ENCODE results near the gene IL23R. TPM values are rescaled to one million over a fixed set of nuclear protein-coding genes. Genes with fewer than 3 reads are reported as not detected.

Gene IL23R
- total RNA-seq, 1 donor from 2014 or later, result not detected

- no peak for TF ChIP-seq CTCF (IDR thresholded peaks at IDR 0.05; ENCODE audit: insufficient read depth, low read depth, low read length)
- TF ChIP-seq EZH2 (IDR thresholded peaks at IDR 0.05; ENCODE audit: insufficient read depth, low read length), result no peak
- H3K79me2 ChIP-seq (ENCODE audit: insufficient read depth, low read length), result no peaks in the 10 kb centered on the region
- no peak overlapping the region for H3K4me2 ChIP-seq (ENCODE audit: low read length)
- H3K36me3 Mint-ChIP-seq (ENCODE audit: low read depth, unreplicated experiment), result no peaks in the 10 kb centered on the region
- H4K20me1 ChIP-seq (ENCODE audit: insufficient read depth, low read length), result no peaks in the 10 kb centered on the region
- no peak overlapping the region for H2AFZ ChIP-seq (ENCODE audit: low read depth, low read length)
- H3K4me3 Mint-ChIP-seq (ENCODE audit: unreplicated experiment), result no peak overlapping the region
- H3K27ac ChIP-seq (ENCODE audit: low read depth, low read length), result no peak overlapping the region
- H3K9ac ChIP-seq (ENCODE audit: low read length), result no peak overlapping the region
- no peak overlapping the region for H3K27ac Mint-ChIP-seq (ENCODE audit: unreplicated experiment)
- H3K9me3 ChIP-seq (ENCODE audit: insufficient read depth, low read depth, low read length), result no peaks in the 10 kb centered on the region
- H3K9me3 Mint-ChIP-seq (ENCODE audit: unreplicated experiment), result no peaks in the 10 kb centered on the region
- DNase-seq (ENCODE audit: low read depth) (no peak), FAIRE-seq (no peak)
- H3K4me3 ChIP-seq (ENCODE audit: insufficient read depth, low read depth, low read length), result no peak overlapping the region
- H3K4me1 ChIP-seq (ENCODE audit: insufficient read depth, low read length), result no peaks in the 10 kb centered on the region
- H3K27me3 Mint-ChIP-seq (ENCODE audit: low read depth, unreplicated experiment), result no peaks in the 10 kb centered on the region
- H3K4me1 Mint-ChIP-seq (ENCODE audit: low read depth, unreplicated experiment), result no peaks in the 10 kb centered on the region
- no peaks in the 10 kb centered on the region for H3K36me3 ChIP-seq (ENCODE audit: insufficient read depth, low read length)
- no peaks in the 10 kb centered on the region for H3K27me3 ChIP-seq (ENCODE audit: insufficient read depth, low read length)
Measured at GRCh38 chr1:67143966-67144365, 22.3 kb upstream of the IL23R start.

GRCh38 chr1:67144696-67145095, 21.6 kb upstream of the IL23R start:
- Mint-ChIP-seq H3K4me1 (ENCODE audit: low read depth, unreplicated experiment) (no peaks in the 10 kb centered on the region), H3K27ac (ENCODE audit: unreplicated experiment) (no peak overlapping the region)
- no peaks in the 10 kb centered on the region for H3K9me3 ChIP-seq (ENCODE audit: insufficient read depth, low read depth, low read length)

More at GRCh38 chr1:67144696-67145095, 21.6 kb upstream of the IL23R start:
- no peak for DNase-seq (ENCODE audit: low read depth)
- no peak overlapping the region for H3K4me3 ChIP-seq (ENCODE audit: insufficient read depth, low read depth, low read length)
- no peak for TF ChIP-seq EZH2 (IDR thresholded peaks at IDR 0.05; ENCODE audit: insufficient read depth, low read length)
- TF ChIP-seq CTCF (IDR thresholded peaks at IDR 0.05; ENCODE audit: insufficient read depth, low read depth, low read length), result peak; percentile 40
- Mint-ChIP-seq H3K9me3 (ENCODE audit: unreplicated experiment) (no peaks in the 10 kb centered on the region), H3K36me3 (ENCODE audit: low read depth, unreplicated experiment) (no peaks in the 10 kb centered on the region), H3K4me3 (ENCODE audit: unreplicated experiment) (no peak overlapping the region), H3K27me3 (ENCODE audit: low read depth, unreplicated experiment) (no peaks in the 10 kb centered on the region)
- no peak overlapping the region for H3K9ac ChIP-seq (ENCODE audit: low read length)
- no peaks in the 10 kb centered on the region for H3K36me3 ChIP-seq (ENCODE audit: insufficient read depth, low read length)
- H3K4me1 ChIP-seq (ENCODE audit: insufficient read depth, low read length), result no peaks in the 10 kb centered on the region
- no peaks in the 10 kb centered on the region for H3K27me3 ChIP-seq (ENCODE audit: insufficient read depth, low read length)
- H4K20me1 ChIP-seq (ENCODE audit: insufficient read depth, low read length), result no peaks in the 10 kb centered on the region
- no peak for FAIRE-seq
- H3K27ac ChIP-seq (ENCODE audit: low read depth, low read length), result no peak overlapping the region
- no peak overlapping the region for H3K4me2 ChIP-seq (ENCODE audit: low read length)
- H3K79me2 ChIP-seq (ENCODE audit: insufficient read depth, low read length), result no peaks in the 10 kb centered on the region
- no peak overlapping the region for H2AFZ ChIP-seq (ENCODE audit: low read depth, low read length)
